ENCODE results near the gene FRS3. TPM values are rescaled to one million over a fixed set of nuclear protein-coding genes. Genes with fewer than 3 reads are reported as not detected.

FRS3 gene
- total RNA-seq, 1 experiment from 2014 or later = 4.5 TPM

DNA sequence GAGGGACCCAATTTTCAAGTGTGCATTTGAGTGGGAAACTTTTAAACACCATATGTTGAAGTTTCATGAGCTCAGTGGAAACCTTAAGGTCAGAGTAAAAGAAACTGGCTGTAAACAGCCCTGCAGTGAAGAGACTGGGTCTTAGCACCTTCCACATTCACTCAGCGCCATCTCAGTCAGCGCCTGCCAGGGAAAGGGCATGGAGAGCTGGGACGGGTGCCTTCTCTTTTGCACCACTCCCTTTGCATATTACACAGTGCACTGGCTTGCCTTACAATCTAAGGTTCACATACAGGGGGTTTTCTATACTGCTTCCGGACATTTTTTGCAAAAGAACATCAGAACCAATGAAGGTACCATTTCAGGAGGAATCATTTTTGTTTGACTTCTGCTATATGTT is 12.3 kb upstream of the FRS3 start:
- H4K20me1 ChIP-seq (ENCODE audit: insufficient read depth) = no peaks in the 10 kb centered on the region; the same call in 1 of the 2 replicates
- H3K4me1 ChIP-seq (replicated peaks; ENCODE audit: insufficient read depth) = peaks cover 14% of the 10 kb centered on the region
- no TSS peak for BruUV-seq (replicated peaks)
- POLR2A ChIA-PET (ENCODE audit: unreplicated experiment) = interaction anchor here (0.5 kb wide), 1 partner anchor 384 kb away, joined by 14 read pairs; no protein-coding TSS in a partner anchor
- no peak overlapping the region for H3K27ac ChIP-seq
- peaks cover 44% of the 10 kb centered on the region for H3F3A ChIP-seq (ENCODE audit: insufficient read depth, low read depth)
- H3K4me3 ChIP-seq = no peak overlapping the region
- H3K9me3 ChIP-seq (ENCODE audit: insufficient read depth, low read depth) = no peaks in the 10 kb centered on the region
- H3K4me2 ChIP-seq = no peak overlapping the region
- intact Hi-C loops (cut with micrococcal nuclease; ENCODE audit: unreplicated experiment) = no loop called here
- H3K27me3 ChIP-seq (ENCODE audit: insufficient read depth, low read depth) = no peaks in the 10 kb centered on the region
- peaks cover 34% of the 10 kb centered on the region for H3K79me2 ChIP-seq (ENCODE audit: low read depth)
- DNase-seq = no peak
- H3K36me3 ChIP-seq (ENCODE audit: low read depth) = peaks cover 28% of the 10 kb centered on the region
- H2AFZ ChIP-seq = no peak overlapping the region
- CTCF ChIA-PET = interaction anchor here (1.1 kb wide), 1 partner anchor 250 kb away, joined by 3 read pairs; no protein-coding TSS in a partner anchor
- TF ChIP-seq EZH2 (IDR thresholded peaks at IDR 0.05; ENCODE audit: low read depth) = no peak
- TF ChIP-seq, protein P1, sequence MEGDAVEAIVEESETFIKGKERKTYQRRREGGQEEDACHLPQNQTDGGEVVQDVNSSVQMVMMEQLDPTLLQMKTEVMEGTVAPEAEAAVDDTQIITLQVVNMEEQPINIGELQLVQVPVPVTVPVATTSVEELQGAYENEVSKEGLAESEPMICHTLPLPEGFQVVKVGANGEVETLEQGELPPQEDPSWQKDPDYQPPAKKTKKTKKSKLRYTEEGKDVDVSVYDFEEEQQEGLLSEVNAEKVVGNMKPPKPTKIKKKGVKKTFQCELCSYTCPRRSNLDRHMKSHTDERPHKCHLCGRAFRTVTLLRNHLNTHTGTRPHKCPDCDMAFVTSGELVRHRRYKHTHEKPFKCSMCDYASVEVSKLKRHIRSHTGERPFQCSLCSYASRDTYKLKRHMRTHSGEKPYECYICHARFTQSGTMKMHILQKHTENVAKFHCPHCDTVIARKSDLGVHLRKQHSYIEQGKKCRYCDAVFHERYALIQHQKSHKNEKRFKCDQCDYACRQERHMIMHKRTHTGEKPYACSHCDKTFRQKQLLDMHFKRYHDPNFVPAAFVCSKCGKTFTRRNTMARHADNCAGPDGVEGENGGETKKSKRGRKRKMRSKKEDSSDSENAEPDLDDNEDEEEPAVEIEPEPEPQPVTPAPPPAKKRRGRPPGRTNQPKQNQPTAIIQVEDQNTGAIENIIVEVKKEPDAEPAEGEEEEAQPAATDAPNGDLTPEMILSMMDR (conservative IDR thresholded peaks at IDR 0.05) = no peak
- no peaks in the 10 kb centered on the region for H3K9me2 ChIP-seq (ENCODE audit: insufficient read depth)

DNA sequence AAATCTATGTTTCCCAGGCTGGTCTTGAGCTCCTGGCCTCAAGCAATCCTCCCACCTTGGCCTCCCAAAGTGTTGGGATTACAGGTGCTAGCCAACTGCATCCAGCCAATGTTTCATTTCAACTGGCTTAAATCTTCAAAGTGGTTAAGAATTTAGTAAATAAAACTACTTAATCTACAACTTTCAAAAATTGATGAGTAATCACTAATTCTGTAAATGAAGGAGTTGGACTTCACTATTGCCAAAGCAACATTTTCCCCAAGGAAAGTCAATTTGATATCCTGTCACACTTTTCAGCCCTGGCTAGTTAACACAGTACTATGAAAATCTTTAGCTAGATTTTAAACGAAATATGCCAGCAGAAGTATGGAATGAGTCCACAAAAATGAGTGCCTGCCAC is 11.6 kb upstream of the FRS3 start:
- H3K4me3 ChIP-seq = no peak overlapping the region
- CTCF ChIA-PET = interaction anchor here (1.1 kb wide), 1 partner anchor 250 kb away, joined by 3 read pairs; no protein-coding TSS in a partner anchor
- intact Hi-C loops (cut with micrococcal nuclease; ENCODE audit: unreplicated experiment) = no loop called here
- peaks cover 44% of the 10 kb centered on the region for H3F3A ChIP-seq (ENCODE audit: insufficient read depth, low read depth)
- H3K79me2 ChIP-seq (ENCODE audit: low read depth) = peaks cover 37% of the 10 kb centered on the region
- no peaks in the 10 kb centered on the region; the same call in 1 of the 2 replicates for H4K20me1 ChIP-seq (ENCODE audit: insufficient read depth)
- DNase-seq = no peak
- H3K27ac ChIP-seq = no peak overlapping the region
- H3K9me3 ChIP-seq (ENCODE audit: insufficient read depth, low read depth) = no peaks in the 10 kb centered on the region
- TF ChIP-seq EZH2 (IDR thresholded peaks at IDR 0.05; ENCODE audit: low read depth) = no peak
- TF ChIP-seq, protein P1 (conservative IDR thresholded peaks at IDR 0.05) = no peak
- no peaks in the 10 kb centered on the region for H3K9me2 ChIP-seq (ENCODE audit: insufficient read depth)
- H3K4me1 ChIP-seq (replicated peaks; ENCODE audit: insufficient read depth) = peaks cover 14% of the 10 kb centered on the region
- no peak overlapping the region for H3K4me2 ChIP-seq
- POLR2A ChIA-PET (ENCODE audit: unreplicated experiment) = interaction anchor here (0.5 kb wide), 1 partner anchor 384 kb away, joined by 14 read pairs; no protein-coding TSS in a partner anchor
- H3K36me3 ChIP-seq (ENCODE audit: low read depth) = peaks cover 28% of the 10 kb centered on the region
- no peaks in the 10 kb centered on the region for H3K27me3 ChIP-seq (ENCODE audit: insufficient read depth, low read depth)
- no peak overlapping the region for H2AFZ ChIP-seq
- BruUV-seq (replicated peaks) = no TSS peak

DNA sequence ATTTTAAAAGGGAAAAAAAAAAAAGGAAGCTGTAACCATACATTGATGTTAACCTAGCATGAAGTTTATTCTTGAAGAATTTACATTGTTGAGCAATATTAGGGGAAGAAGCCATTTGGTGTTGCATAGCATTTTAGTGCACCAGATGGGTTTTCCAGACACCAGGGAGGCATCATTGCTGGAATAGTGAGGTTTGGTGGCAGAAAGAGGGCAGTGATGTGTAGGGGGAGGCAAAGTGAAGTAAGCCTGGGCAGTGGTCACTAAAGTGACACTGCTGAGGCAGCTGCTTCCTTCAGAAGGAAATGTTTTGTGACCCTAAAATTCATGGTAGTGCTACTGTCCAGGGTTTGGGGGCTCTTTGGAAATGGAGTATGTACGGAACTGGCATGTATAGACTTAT is 10.3 kb upstream of the FRS3 start:
- BruUV-seq (replicated peaks) = no TSS peak
- H3K79me2 ChIP-seq (ENCODE audit: low read depth) = peaks cover 37% of the 10 kb centered on the region
- H3K36me3 ChIP-seq (ENCODE audit: low read depth) = peaks cover 28% of the 10 kb centered on the region
- intact Hi-C loops (cut with micrococcal nuclease; ENCODE audit: unreplicated experiment) = no loop called here
- H3K4me3 ChIP-seq = no peak overlapping the region
- ChIA-PET POLR2A (ENCODE audit: unreplicated experiment) (interaction anchor here (0.6 to 0.8 kb wide), 4 partner anchors 25 to 1103 kb away, joined by 3 to 5 read pairs (median 5); no protein-coding TSS in a partner anchor), CTCF (no interaction called here)
- peaks cover 47% of the 10 kb centered on the region for H3F3A ChIP-seq (ENCODE audit: insufficient read depth, low read depth)
- no peaks in the 10 kb centered on the region for H3K27me3 ChIP-seq (ENCODE audit: insufficient read depth, low read depth)
- H3K4me2 ChIP-seq = no peak overlapping the region
- H3K27ac ChIP-seq = no peak overlapping the region
- TF ChIP-seq EZH2 (IDR thresholded peaks at IDR 0.05; ENCODE audit: low read depth) = no peak
- TF ChIP-seq, protein P1 (conservative IDR thresholded peaks at IDR 0.05) = no peak
- no peaks in the 10 kb centered on the region; the same call in 1 of the 2 replicates for H4K20me1 ChIP-seq (ENCODE audit: insufficient read depth)
- peaks cover 26% of the 10 kb centered on the region for H3K4me1 ChIP-seq (replicated peaks; ENCODE audit: insufficient read depth)
- no peaks in the 10 kb centered on the region for H3K9me3 ChIP-seq (ENCODE audit: insufficient read depth, low read depth)
- no peak for DNase-seq
- H2AFZ ChIP-seq = no peak overlapping the region
- H3K9me2 ChIP-seq (ENCODE audit: insufficient read depth) = no peaks in the 10 kb centered on the region

Measured in PC-9 (cell line).